Prostate gland (tissue), 2 donors: ENCODE results near the gene NRF1.

Experiments
- CTCF ChIP-seq, 4 experiments: fragments of 200-600 bp in 2 of 4; fragments of 450-650 bp in 2 of 4; sonication (generic) in 2 of 4; IDR thresholded peaks; 1 replicate in 3 of 4; 2 replicates in 1 of 4; pipeline ENCODE4 v1.5.1; 2016 to 2019; ENCODE audit warnings: antibody characterized with exemption in 4 of 4, mild to moderate bottlenecking in 2 of 4, moderate library complexity in 2 of 4
- POLR2A ChIP-seq: fragments of 450-650 bp; IDR thresholded peaks from one replicate; pipeline ENCODE4 v1.6.1; 2016; ENCODE audit warnings: antibody characterized with exemption, mild to moderate bottlenecking
- POLR2AphosphoS5 ChIP-seq: sonication (generic); formaldehyde crosslinking; IDR thresholded peaks from one replicate; pipeline ENCODE4 v1.6.1; 2017; ENCODE audit warnings: antibody characterized with exemption

DNA sequence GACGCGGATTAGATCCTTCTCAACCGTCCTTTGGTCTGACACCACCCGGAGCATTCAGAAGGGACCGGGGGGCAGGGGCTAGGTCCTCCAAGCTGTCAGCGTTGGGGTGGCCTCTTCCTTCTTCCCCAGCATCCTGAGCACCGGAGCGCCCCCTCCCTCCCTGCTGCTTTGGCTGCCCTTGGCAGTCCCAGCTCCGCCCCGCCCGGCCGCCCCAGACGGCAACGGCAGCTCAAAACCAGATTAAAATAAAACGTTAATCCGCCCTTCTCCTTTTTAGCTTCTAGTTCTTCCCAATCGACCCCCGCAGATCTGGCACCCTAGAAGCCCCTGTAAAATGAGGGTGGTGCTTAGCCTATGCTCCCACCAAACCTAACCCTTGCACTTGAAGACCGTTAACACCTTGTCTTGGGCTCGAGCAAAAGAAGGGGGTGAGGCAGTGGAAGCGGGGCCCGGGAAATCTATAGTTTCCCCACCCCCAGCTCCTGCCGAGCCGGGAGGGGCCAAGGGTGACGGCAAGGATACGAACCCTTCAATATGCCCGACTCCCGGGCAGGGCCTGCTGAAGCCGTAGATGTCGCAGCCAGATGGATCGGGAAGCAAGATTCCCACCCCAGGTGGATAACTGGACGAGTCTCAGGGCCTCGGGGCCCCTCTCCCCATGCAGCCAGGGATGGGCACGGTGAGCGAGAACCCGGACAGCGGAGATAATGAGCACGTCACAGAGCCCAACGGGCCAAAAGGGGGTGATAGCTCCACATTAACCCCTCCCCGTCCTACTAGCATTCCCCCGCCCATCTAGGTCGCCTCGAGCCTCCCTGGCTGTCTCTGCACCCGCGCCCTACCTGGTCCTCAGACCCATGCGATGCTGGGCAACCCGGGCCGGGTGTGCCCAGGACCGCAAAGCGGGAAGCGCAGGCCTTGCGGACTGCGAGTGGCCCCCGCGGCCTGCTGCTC lies 169.7 kb downstream of the NRF1 start:
- no peak for TF ChIP-seq POLR2AphosphoS5
- TF ChIP-seq CTCF (IDR thresholded peaks at IDR 0.05), result no peak
- TF ChIP-seq POLR2A, result no peak
